HG03469 (cell line): ENCODE results near the gene TLX3.
"Not testable (repeated sequence)": the region's sequence is repeated elsewhere in the genome, so short reads cannot be mapped to it uniquely, and the experiment has no call there.

Experiments used
- ATAC-seq: cut with Tn5 transposase; IDR thresholded peaks from one replicate; pipeline ENCODE4 v1.9.1; 2021; ENCODE audit warnings: mild to moderate bottlenecking, moderate library complexity, moderate number of reproducible peaks; ENCODE audit not compliant: unreplicated experiment

TLX3 gene

DNA sequence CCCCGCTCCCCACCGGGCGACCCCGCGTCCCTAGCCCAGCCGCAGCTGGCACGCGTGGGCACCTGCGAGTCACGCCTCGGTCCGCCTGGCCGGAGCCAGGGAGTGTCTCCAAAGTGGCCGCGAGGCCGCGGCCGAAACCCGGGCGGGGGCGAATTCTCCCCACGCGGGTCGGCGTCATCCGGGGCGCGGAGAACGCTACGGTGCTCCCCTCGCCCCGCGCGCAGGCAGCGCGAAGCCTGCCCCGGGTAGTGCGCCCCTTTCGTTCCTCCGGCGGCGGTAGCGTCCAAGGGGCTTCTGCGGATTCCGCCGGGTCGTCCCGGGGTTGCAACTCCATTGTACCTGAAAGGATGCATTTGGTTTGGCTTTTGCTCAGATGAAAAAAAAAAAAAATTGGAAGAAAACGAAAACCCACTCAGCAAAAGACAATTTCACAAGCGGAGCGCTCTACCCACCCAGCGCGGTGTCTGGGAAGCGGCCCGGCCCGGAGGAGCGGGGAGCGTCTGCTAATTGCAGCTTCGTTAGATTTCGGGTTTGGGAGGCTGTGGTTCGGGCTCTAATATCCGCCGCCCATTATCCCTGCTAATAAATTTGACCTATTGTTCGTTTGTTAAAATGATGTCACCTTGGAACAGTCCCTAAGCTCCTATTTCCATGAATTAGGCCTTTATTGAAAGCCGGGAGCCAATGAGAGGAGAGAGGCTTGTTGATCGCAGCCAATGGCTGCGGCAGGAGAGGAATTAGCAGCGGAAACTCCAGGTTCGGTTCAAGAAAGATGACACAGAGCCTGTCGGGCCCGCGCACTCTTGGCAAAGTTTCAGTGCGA is at the start of gene TLX3:
TSS of gene TLX3 (plus strand) at position 796 of the 823 bp plus-strand sequence. CDS start 118 bp downstream, outside the sequence.
- no peak for ATAC-seq

DNA sequence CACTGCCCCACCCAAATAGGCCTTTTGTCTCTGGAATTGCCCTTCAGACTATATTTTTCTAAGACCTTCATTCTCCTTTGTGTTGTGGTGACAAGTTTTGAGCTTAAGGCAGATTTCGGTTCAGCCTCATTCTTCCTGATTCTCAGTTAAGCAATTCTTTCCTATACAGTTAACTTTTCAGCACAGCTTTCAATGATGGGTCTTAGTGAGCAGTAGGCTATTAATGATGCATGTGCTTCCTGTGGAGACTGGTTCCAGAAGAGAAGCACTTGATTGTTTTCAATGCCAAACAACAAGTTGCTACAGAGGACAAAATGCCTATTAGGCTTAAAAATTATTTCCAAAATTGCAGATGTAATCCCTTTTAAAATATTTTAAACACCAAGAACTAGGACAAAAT is 47.7 kb upstream of the TLX3 start:
- no peak for ATAC-seq

DNA sequence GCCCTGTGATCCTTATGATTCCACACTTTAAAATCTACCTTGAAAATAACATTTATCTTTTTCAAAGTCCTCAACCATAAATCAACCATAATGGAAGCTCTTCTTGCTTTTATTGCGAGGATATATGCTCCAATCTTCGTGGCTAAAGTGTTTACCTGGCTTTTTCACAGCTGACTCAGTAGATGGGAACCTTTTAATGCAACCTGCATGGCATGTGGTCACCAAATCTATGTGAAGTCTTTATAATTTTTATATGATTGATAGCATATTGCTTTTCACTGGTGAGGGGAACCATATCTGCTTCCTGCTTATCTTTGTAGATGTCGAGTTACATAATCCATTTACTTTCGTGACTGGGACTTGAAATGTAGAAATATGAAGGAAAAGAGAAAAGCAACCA is 47.1 kb upstream of the TLX3 start:
- ATAC-seq = no peak

DNA sequence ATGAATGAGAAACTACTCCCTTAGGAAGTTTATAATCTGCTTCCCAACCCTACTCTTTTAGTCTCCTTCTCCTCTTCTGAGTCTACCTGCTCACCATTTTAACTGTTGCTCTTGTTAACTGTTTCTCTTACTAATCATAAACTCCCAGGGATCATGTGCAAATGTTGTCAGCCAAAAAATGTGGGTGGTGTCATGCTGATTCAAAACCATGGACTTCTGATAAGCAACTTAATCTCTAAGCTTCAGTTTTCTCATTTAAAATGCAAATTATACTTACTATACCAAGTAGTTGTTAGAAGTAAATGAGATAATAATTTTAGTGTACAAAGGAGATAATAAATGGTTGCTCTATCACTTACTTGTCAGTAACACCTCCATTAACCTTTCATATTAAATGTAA is 45.9 kb upstream of the TLX3 start:
- ATAC-seq = no peak

DNA sequence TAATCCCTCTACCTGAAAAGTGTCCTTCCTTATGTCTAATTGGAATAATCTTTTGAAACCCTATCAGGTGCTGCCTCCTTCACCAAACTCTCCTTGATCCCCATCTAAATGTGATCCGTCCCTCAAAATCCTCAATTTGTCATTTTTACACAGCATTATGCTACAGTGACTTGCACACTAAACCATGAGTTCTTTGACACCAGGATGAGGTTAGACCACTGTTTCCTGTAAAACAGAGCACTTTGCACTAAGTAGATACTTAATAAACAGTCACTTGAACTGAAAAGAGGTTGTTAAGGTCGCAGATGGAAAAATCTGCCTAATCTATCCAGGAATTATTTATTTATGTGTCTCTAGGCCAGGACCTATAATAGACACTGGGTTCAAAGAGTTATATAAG is 44.2 kb upstream of the TLX3 start:
- ATAC-seq = no peak

DNA sequence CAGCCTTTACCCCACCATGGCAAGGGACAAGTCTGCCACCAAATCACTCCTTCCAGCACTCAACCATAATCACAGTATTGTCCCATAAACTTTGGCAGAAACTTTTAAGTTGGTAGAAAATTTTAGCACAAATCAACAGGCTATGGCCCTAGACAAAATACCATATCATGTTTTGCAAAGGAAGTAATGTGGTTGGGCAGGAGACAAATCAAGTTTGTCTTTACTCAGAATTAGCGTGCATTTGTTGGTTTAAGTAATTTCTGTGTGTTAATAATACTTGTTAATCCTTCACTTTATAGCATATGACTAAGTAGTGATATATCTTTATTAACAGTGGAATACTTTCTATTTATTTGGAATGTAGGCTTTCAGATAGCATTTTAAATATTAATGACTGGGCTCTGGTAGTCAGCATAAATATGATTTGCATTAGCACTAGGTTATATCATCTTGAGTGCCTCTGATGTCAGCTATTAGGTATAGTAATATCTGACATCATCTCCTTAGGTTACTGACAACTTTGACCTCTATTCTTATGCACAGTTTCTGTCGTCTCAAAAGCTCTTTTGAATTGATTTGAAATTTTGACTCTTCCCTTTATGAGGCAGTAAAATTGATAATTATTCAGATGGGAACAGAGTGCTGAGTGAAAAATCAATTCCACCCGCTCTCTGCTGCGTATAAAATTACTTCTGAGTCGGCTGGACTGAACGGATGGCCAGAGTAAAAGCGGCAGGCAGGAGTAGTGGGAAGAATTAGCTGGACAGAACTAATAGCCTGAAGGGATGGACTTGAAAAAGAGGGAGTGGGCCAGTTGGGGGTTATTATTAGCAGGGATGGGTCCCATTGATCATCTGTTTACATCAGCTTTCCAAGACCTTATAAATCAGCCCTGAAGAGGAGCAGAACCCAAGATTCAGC is 40.1 kb upstream of the TLX3 start:
- no peak for ATAC-seq

DNA sequence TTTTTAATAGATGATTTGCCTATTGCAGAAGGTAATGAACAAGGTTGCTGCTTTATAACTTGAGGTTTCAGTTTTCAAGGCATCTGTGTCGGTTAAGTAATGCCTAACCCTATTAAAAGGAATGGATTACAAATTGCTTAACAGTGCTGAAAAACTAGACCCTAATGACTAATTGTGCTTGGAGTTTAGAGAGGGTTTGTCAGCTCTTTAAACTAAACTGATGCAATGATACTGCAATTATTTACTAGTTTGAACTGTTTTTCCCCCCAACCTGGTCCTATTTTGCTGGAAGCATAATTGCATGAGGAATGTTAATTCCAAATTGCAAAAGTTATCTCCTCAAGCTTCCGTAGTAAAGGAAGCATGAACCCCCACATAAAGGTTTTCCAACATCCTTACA is 39.3 kb upstream of the TLX3 start:
- ATAC-seq = no peak

DNA sequence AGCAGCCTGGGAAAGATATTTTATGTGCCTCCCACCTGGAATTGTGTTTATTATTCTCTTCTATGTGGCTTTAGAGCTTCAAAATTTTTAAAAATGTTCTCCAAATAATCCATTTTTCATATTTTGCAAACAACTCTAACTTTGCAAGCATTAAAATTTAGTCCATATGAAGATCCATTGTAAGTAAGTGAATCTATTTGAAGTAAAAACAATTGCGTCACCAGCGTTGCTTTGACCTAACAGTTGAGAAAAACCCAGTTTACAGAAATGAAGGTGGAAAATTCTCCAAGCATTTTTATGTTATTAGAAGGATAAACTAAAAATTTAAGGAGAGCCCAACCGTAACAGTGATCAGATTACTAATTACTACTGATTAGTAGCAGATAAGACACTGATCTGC is 38.9 kb upstream of the TLX3 start:
- ATAC-seq = no peak

DNA sequence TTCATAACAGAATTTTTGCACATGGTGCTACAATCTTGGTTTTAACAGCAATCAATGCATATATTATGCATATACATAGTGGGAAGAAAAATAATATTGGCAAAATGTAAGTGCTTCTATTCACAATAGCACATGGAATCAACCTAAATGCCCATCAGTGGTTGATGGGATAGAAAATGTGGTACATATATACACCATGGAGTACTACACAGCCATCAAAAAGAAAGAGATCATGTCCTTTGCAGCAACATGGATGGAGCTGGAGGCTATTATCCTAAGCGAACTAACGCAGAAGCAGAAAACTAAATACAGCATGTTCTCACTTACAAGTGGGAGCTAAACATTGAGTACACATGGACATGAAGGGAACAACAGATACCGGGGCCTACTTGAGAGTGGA is 37.2 kb upstream of the TLX3 start:
- no peak for ATAC-seq

DNA sequence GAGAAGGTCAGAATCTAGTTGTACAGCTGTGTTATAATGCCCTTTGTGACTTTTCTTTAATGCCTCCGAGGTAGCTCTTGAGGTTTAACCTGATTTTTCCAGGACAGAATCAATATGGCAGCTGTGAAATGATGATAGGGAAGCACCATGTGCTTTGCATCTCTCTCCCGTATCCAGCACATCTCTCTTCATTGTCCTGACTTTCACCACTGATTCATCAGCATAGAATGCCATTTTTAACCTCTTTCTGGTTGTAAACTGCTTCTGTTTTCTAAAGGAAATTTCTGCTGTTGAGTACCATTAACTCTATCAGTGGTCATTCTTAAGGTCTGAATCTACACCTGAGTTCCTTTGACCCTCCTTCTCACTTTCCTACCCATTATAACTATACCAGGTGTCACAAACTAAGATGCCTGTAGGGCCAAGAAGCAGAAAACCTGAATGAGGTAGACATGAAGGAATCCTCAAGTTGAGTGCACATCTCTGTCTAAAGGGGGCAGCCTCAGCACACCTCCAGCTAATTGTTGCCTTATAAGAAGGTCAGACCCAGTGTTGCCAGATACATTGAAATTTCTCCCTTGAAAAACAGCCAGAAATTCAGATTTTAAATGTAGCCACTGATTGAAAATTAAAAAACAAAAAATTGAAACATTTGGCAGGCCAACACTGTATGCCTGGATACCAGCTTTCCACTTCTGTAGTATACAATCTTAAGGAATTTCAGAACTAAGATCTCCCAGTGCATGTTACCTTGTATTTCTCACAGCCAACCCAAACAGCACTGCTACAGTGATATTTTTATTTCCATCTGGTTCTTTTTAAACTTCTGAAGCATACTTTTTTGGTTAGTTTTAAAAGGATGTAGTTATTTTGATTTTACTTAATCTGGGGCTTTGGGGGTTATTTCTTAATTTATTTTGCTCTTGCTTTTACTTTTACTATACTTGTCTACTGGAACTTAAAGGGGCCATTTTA is 35.8 kb upstream of the TLX3 start:
- no peak for ATAC-seq

DNA sequence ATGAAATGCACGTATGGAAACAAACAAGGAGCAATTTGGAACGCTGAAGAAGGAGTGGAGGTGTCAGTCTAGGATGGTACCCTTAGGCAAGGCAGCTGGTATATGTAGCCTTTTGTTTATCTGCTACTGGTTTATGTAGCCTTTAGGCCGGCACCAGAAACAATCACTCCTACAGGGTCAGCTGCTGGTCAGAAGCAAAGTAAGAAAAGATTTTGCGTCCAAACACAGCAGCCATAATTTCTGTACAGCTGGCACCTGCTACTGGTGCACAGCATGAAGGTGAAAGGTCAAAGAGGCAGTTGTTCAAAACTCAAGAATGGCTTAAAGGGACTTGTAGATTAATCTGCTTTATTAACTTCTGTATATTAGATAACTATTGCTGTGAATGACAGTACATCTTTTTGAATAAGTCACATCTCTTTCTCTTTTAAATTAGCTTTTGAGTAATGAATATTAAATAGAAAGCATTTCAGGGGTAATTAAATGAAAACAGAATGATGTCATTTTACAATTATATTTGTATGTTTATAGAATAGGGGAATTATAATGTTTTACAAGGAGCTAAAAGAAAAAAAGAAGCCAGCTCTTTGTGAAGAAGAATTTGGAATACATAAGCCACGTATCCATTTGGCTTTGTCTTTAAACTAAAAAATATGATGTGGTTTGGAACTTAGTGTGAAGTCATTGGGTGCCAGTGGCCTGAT is 33.1 kb upstream of the TLX3 start:
- no peak for ATAC-seq

DNA sequence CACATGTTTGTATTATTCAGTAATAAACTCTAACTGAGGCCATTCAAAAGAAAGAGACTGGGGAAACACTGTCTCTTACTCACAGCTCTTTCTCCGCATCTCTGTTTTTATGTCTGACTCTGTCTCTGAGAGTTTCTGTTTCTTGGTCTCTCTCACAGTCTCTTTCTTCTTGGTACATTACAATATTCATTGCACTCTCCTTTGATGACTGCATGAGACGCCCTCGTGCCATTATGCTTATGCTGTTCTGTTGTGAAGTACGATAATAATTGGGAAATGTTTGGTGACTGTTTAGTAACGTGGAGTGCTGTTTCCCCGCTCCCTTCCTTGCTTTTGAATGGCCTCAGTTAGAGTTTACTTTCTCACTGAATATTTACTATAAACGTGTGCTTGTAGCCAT is 25.3 kb upstream of the TLX3 start:
- no peak for ATAC-seq

DNA sequence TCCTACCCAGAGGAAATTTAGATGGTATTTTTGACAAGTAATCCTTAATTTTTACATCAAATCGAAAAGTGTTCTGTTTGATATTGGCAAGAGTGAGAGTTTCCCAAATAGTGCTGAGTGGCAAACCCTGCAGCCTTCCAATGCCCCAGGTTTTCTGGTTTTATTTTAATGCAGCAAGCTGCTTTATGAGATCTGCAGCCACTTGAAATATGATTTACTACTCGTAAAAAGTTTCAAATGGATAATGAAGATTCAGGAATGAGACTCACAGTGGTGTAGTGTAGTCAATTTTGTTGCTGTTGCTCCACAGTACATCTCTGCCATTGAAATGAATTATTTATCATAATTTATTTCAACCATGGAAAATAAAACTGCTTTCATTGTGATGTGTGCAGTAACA is 23.6 kb upstream of the TLX3 start:
- no peak for ATAC-seq

DNA sequence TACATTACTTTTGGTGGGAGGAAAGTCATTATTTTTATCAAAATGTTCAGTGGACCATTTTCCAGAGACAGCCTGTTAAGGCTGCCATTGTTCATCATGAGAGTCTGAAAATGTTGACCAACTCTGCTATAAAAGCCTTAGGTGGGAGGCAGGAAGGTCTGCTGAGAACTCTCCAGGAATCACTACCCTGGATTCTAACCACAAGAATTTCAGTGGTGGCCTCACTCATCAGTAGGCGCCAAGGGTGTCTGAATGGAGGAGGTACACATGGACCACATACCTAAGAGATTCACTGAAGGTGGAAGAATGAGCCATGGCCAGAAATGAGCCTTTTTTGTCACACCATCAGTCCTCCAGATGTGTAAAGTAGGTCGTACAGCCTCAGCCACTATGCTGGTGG is 21.0 kb upstream of the TLX3 start:
- ATAC-seq = no peak

DNA sequence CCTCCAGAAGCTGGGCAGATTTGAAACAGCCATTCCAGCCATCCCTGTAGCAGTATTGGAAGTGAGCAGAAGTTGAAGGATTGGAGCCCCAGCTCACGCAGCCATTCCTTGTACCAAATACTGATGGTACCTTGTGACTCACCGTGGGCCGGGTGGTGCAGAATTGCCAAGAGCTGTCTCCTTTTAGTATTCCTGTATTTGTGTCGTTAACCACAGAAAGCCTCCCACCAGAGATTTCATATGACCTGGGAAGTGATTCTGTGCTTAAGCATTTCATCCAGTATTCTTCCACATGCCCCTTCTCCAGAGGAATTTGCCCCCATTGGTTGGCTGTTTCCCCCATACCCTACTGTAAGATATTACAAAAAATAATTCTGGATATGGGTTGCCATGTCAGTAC is 17.7 kb upstream of the TLX3 start:
- ATAC-seq = no peak

DNA sequence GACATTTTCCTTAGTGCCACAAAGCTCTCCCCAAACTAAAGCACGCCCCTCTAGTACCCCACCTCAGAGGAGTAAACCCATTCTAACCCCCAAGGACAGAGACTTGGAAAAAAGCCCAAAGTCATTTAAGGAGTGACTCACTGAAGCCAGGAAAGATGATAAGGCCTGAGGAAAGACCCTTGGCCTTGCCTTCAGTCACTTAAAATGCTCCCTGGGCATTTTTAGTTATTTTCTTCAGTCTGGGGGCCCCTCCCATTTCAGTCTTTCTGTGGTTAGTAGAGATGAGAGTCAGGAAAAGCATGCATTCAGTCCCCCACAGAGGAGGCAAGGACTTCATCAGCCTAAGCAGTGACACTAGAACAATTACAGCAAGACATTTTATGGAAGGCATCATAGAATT is 13.7 kb upstream of the TLX3 start:
- ATAC-seq = no peak

DNA sequence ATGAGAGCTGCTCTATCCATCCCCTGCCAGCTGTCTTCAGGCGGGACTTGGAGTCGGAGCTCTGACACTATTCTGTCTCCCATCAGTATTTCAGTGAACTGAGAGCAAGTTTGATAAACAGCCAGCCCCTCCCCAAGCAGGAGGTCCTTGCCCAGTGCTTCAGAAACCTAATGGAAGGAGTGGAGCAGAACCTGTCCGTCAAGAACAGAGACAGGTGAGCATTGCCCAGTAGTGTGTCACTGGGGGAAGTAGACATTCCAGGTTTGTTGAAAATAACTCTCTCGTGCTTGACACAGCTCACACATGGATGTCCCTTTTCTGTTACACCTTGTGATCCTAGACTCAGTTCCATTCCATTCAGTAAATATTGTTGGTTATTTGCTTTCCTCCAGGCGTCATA is 13.2 kb upstream of the TLX3 start:
- ATAC-seq = no peak

DNA sequence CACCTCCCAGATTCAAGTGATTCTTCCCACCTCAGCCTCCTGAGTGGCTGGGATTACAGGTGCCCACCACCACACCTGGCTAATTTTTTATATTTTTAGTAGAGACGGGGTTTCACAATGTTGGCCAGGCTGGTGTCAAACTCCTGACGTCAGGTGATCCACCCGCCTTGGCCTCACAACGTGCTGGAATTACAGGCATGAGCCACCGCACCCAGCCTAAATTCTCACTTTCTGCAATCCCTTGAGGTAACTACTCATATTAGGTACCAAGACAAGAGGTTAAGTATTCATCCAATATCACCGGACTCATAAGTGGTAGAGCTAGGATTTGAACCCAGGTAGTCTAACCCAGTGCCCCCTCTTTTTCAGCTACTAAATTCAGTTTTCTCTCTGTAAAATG is 11.1 kb upstream of the TLX3 start:
- ATAC-seq = not testable (repeated sequence)

DNA sequence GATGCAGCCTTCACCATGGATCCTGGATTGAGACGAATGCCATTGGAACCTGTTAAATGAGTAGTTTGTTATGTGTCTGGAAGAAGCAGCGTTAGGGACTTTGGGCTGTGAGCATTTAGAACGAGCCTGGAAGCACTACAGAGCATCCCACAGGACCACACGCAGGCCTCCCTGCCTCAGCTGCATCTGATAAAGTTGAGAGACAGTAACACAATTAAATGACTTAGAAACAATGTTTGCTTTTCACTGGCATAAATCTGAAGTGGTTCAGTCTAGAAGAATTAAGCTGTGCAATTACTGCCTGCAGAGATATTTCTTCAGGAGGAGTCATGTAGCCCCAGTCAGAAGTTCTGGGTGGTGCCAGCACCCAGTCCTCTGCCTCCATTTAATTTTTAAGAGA is 9.8 kb upstream of the TLX3 start:
- ATAC-seq = no peak

DNA sequence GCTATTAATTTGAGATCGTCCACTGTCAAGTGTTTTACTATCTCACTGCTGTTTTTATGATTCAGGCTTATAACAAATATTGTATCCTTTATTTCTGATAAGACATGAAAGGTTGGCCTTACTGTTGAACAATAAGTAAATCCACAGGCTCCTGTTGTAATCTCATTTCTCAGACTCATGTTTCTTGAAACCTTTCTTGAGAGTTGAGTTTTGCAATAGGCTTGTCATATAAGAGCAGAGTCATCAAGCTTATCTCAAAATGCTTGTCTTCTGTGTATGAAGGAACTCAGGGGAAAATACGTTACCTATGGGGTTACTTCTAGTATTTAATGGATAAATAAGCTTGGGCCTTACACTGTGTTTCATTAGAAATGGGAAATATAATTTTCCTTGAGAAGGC is 9.2 kb upstream of the TLX3 start:
- no peak for ATAC-seq
